DND-41 (cell line): ENCODE measurements around the gene KRT13.

ENCODE experiments used
- ATAC-seq: fragments of 200-7000 bp; cut with Tn5 transposase; 3 replicates; pipeline ENCODE4 v1.9.1; 2021; ENCODE audit warnings: low read depth; ENCODE audit not compliant: insufficient read depth
- DNase-seq: peaks from one replicate; pipeline ENCODE4 v3.0.0-alpha.2; 2020
- H2AFZ ChIP-seq: 2 replicates; pipeline ENCODE4 v1.6.0; 2012; ENCODE audit warnings: low read depth, low read length
- H3K27ac ChIP-seq: 2 replicates; pipeline ENCODE4 v1.5.1; 2012; ENCODE audit warnings: low read length, inconsistent platforms
- H3K27me3 ChIP-seq: fragments of 200-600 bp; sonication (generic); 2 replicates; pipeline ENCODE4 v1.6.0; 2012; ENCODE audit warnings: low read length, mild to moderate bottlenecking, inconsistent platforms; ENCODE audit not compliant: insufficient read depth, poor library complexity
- H3K36me3 ChIP-seq: 2 replicates; pipeline ENCODE4 v1.5.1; 2012; ENCODE audit warnings: low read length, inconsistent platforms; ENCODE audit not compliant: insufficient read depth
- H3K4me1 ChIP-seq: 2 replicates; pipeline ENCODE4 v1.5.1; 2012; ENCODE audit warnings: mild to moderate bottlenecking, low read length; ENCODE audit not compliant: insufficient read depth
- H3K4me2 ChIP-seq: 2 replicates; pipeline ENCODE4 v1.6.0; 2012; ENCODE audit warnings: mild to moderate bottlenecking, moderate library complexity, low read length, inconsistent platforms; ENCODE audit not compliant: insufficient read depth
- H3K4me3 ChIP-seq, 2 experiments: fragments of 200-600 bp in 1 of 2; shearing (Covaris generic) in 1 of 2; 2 replicates each; pipeline ENCODE4 v1.5.1; 2012 to 2016; ENCODE audit warnings: inconsistent platforms in 2 of 2, low read length in 2 of 2, mild to moderate bottlenecking in 2 of 2, low read depth in 1 of 2, moderate library complexity in 1 of 2
- H3K79me2 ChIP-seq: 2 replicates; pipeline ENCODE4 v1.6.0; 2012; ENCODE audit warnings: low read length, inconsistent platforms; ENCODE audit not compliant: insufficient read depth
- H3K9ac ChIP-seq: 2 replicates; pipeline ENCODE4 v1.6.0; 2012; ENCODE audit warnings: low read depth, mild to moderate bottlenecking, inconsistent platforms, low read length, moderate library complexity
- H3K9me3 ChIP-seq: 2 replicates; pipeline ENCODE4 v1.5.1; 2012; ENCODE audit warnings: low read length, moderate library complexity, mild to moderate bottlenecking, inconsistent platforms; ENCODE audit not compliant: insufficient read depth, severe bottlenecking
- H4K20me1 ChIP-seq: 2 replicates; pipeline ENCODE4 v1.6.0; 2012; ENCODE audit warnings: low read length; ENCODE audit not compliant: insufficient read depth
- EZH2 ChIP-seq: IDR thresholded peaks from 3 replicates; pipeline ENCODE4 v1.6.1; 2012; ENCODE audit warnings: borderline replicate concordance, low read depth, mild to moderate bottlenecking, moderate library complexity, low read length, inconsistent platforms; ENCODE audit not compliant: severe bottlenecking
- TF ChIP-seq, protein P1 (sequence below): IDR thresholded peaks from 2 replicates; pipeline ENCODE4 v1.5.1; 2012; ENCODE audit warnings: borderline replicate concordance, low read length, moderate library complexity, mild to moderate bottlenecking; ENCODE audit not compliant: poor library complexity, severe bottlenecking; ENCODE audit errors: extremely low read depth

KRT13 gene

GRCh38 chr17:41500131-41500911 lies 5.1 kb downstream of the KRT13 start:
- TF ChIP-seq, protein P1, sequence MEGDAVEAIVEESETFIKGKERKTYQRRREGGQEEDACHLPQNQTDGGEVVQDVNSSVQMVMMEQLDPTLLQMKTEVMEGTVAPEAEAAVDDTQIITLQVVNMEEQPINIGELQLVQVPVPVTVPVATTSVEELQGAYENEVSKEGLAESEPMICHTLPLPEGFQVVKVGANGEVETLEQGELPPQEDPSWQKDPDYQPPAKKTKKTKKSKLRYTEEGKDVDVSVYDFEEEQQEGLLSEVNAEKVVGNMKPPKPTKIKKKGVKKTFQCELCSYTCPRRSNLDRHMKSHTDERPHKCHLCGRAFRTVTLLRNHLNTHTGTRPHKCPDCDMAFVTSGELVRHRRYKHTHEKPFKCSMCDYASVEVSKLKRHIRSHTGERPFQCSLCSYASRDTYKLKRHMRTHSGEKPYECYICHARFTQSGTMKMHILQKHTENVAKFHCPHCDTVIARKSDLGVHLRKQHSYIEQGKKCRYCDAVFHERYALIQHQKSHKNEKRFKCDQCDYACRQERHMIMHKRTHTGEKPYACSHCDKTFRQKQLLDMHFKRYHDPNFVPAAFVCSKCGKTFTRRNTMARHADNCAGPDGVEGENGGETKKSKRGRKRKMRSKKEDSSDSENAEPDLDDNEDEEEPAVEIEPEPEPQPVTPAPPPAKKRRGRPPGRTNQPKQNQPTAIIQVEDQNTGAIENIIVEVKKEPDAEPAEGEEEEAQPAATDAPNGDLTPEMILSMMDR: no peak
- no peak for TF ChIP-seq EZH2
- DNase-seq (no peak), ATAC-seq (no peak)
- Histone ChIP-seq H3K79me2 (no peaks in the 10 kb centered on the region), H4K20me1 (no peaks in the 10 kb centered on the region), H3K4me2 (no peak overlapping the region), H3K4me1 (peaks cover 4% of the 10 kb centered on the region), H3K27ac (no peak overlapping the region), H3K27me3 (peaks cover 5% of the 10 kb centered on the region), H3K9ac (no peak overlapping the region), H3K36me3 (no peaks in the 10 kb centered on the region), H3K4me3 (no peak overlapping the region), H2AFZ (no peak overlapping the region), H3K9me3 (no peaks in the 10 kb centered on the region)

DNA sequence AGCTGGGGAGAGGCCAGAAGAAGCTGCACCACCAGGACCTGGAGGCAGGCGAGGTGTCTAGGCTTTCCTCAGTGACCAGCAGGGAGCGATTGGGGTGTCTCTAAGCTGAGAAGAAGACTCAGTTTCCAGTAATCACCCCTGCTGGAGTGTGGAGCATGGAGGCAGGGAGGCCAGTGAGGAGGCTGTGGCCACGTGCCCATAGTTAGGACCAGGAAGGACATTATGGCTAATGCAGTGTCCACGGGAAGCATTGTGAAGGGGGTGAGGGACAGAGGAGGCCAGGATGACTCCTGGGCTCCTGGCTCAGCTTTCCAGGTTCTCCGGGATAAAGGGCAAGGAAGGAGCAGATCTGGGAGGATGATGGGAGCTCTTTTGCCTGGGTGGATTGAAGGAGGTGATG lies 5.7 kb downstream of the KRT13 start:
- Histone ChIP-seq H3K79me2 (no peaks in the 10 kb centered on the region), H3K4me1 (peaks cover 4% of the 10 kb centered on the region), H4K20me1 (no peaks in the 10 kb centered on the region), H3K4me3 (no peak overlapping the region), H3K36me3 (no peaks in the 10 kb centered on the region), H3K27me3 (peaks cover 5% of the 10 kb centered on the region), H3K27ac (no peak overlapping the region), H2AFZ (no peak overlapping the region), H3K9ac (no peak overlapping the region), H3K9me3 (no peaks in the 10 kb centered on the region), H3K4me2 (no peak overlapping the region)
- no peak for DNase-seq
- no peak for ATAC-seq
- TF ChIP-seq, protein P1: no peak
- TF ChIP-seq EZH2: no peak

DNA sequence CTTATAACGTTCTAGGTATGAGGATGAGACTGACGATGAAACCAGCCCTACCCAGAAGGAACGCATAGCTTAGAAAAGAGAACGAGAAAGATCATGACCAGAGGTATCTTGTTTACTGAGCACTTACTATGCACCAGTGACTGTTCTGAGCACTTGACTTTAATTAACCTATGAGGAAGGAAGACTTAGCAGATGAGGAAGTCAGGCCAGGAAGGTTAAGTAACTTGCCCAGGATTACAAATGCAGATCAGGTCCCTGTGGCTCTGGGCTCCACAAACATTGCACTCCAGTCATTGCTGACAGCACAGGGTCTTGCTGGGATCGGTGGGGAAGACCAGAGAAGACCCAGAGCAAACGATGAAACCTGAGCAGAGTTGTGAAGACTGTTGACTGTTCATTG lies 7.1 kb downstream of the KRT13 start:
- Histone ChIP-seq H3K4me2 (no peak overlapping the region), H2AFZ (no peak overlapping the region), H3K36me3 (no peaks in the 10 kb centered on the region), H3K27me3 (peaks cover 5% of the 10 kb centered on the region), H3K79me2 (no peaks in the 10 kb centered on the region), H4K20me1 (no peaks in the 10 kb centered on the region), H3K4me1 (peaks cover 4% of the 10 kb centered on the region), H3K4me3 (no peak overlapping the region), H3K9ac (no peak overlapping the region), H3K27ac (no peak overlapping the region), H3K9me3 (no peaks in the 10 kb centered on the region)
- DNase-seq: no peak
- no peak for ATAC-seq
- TF ChIP-seq EZH2: no peak
- TF ChIP-seq, protein P1: no peak
